GM18498 (cell line): Measurements from ENCODE around the gene IRX3.
"Not testable (repeated sequence)": the region's sequence is repeated elsewhere in the genome, so short reads cannot be mapped to it uniquely, and the experiment has no call there.

ENCODE experiments used
- ATAC-seq: cut with Tn5 transposase; IDR thresholded peaks from one replicate; pipeline ENCODE4 v1.9.1; 2021; ENCODE audit warnings: mild to moderate bottlenecking, moderate library complexity; ENCODE audit not compliant: unreplicated experiment

IRX3 gene

GRCh38 chr16:54277845-54278703, 8.5 kb downstream of the IRX3 start:
- no peak for ATAC-seq

GRCh38 chr16:54275956-54276355, 10.6 kb downstream of the IRX3 start:
- ATAC-seq = no peak

DNA sequence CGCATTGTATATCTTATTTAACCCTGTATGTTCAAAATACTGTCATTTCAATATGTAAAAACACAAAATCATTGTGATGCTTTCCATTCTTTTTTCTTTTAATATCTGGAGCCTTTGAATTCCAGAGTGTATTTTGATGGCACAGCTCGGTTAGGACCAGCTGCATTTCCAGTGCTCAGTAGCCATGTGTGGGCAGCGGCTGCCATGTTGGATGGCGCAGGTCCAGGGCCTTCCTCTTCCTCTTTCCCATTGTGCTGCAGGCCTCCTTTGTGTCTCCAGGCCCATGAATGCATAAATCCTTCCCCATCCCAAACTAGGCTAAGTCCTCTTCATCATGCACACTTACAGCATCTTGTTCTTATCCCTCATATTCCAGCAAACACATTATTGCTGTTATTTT, 13.0 kb downstream of the IRX3 start:
- ATAC-seq = no peak

DNA sequence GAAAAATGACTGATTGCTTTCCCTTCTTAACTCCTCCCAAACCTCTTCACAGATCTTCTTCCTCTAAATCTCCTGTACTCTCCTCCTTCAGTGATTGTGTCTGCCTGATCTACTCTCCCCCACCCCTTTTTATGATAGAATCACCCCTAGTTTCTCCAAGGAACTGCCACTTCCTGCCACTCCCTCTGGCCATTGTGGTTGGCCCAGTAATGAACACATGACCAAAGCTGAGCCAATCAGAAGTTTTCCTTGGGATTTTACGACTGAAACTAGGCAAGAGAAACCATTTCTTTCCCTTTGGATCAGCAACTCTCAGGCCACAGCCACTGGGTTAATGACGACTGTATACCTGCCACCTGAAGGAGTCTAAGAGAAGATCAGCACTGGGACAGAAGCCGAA, 15.9 kb downstream of the IRX3 start:
- ATAC-seq = no peak

DNA sequence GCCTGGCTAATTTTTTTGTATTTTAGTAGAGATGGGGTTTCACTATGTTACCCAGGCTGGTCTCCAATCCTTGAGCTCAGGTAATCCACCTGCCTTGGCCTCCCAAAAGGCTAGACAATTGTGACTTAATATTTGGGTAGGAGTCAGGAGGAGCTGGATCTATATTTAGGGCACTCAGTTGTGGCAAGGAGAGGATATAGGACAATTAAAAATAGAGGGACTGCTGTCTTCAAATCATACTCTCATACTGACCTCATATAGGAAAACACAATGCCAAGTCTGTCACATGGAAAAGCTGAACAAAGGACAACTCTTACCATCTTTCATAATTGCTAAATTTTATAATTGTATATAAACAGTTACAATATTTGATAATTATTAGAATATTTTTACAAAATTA, 17.1 kb downstream of the IRX3 start:
- ATAC-seq = no peak

DNA sequence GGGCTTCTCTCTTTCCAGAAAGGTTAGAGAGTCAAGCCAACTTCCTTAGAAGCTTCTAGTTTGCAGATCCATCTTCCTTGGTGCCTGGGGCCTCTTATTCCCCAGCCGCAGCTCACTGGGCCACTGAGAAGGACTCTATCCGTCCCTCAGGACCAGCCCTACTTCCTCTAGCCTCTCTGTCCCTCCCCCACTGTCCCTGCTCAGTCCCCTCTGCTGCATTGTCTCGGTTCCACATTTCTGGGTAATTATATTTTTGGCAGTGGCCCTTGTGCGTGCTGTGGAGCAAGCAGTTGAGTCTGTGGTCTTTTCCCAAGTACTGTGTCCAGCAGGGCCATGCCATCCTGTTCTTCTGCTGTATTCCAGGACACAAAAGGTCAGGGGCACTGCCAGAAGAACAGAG, 17.8 kb downstream of the IRX3 start:
- no peak for ATAC-seq

GRCh38 chr16:54268340-54268739, 18.2 kb downstream of the IRX3 start:
- no peak for ATAC-seq

DNA sequence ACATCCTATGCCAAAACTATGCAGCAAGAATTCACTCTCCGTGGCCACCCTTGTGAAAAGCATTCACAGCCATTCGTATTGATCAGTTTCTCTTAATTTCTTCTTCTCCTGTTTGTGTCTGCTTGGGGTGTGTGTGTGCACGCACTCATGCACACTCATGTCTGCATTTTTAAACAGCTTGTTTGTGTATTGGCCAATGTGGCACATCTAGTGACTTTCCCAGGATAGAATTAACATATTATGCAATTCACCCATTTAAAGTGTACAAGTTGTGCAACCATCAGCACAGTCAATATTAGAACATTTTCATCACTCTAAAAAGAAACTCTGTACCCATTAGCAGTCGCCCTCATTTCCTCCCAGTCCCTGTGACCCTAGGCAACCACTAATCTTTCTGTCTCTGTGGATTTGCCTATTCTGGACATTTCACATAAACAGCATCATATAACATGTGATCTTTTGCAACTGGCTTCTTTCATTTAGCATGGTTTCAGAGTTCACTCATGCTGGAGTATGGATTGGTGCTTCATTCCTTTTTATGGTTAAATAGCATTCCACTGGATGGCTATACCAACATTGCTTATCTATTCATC, 20.1 kb downstream of the IRX3 start:
- no peak for ATAC-seq

- ATAC-seq = no peak
Observed at GRCh38 chr16:54265575-54266107, 20.9 kb downstream of the IRX3 start.

GRCh38 chr16:54253118-54253517, 33.5 kb downstream of the IRX3 start:
- no peak for ATAC-seq

DNA sequence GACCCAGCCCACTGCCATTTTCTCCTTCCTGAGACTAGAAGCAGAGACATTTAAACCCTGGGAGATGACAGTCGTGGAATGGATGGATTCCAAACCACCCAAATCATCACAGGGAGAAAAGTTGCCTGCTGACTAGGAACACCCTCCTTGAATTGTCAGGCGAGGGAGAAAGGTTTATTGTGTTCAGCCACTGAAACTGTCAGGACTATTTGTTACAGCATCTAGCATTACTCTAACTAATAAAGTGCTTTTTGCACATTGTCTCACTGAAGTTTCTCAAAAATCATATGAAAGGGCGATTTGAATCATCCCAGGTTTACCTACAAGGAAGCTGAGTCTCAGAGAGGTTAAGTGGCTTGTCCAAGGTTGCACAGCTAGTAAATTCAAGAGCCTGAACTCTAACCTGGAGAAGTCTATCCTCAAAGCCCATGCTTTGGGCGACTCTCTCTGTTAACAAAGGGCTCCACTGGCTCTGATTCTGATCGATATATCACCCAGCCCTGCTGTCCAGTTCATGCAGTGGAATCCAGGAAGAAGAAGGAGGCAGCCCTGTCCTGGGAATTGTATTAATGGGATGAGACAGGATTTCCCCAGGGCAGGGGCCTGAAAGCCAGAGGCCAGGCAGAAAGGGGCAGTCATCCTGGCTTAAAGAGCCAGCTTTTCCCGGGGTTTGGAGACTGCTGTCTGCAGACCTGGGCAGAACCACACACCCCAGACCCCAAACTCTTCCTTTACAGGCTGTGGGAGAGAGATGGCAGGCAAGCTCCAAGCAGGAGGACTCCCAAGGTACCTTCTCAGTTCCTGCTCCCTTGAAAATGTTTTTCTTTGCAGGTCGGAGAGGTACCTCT, 37.5 kb downstream of the IRX3 start:
- no peak for ATAC-seq

DNA sequence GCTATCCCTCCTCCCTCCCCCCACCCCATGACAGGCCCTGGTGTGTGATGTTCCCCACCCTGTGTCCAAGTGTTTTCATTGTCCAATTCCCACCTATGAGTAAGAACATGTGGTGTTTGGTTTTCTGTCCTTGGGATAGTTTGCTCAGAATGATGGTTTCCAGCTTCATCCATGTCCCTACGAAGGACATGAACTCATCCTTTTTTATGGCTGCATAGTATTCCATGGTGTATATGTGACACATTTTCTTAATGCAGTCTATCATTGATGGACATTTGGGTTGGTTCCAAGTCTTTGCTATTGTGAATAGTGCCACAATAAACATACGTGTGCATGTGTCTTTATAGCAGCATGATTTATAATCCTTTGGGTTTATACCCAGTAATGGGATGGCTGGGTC, 38.9 kb downstream of the IRX3 start:
- not testable (repeated sequence) for ATAC-seq

- ATAC-seq = no peak
Observed at GRCh38 chr16:54246454-54246821, 40.1 kb downstream of the IRX3 start.

DNA sequence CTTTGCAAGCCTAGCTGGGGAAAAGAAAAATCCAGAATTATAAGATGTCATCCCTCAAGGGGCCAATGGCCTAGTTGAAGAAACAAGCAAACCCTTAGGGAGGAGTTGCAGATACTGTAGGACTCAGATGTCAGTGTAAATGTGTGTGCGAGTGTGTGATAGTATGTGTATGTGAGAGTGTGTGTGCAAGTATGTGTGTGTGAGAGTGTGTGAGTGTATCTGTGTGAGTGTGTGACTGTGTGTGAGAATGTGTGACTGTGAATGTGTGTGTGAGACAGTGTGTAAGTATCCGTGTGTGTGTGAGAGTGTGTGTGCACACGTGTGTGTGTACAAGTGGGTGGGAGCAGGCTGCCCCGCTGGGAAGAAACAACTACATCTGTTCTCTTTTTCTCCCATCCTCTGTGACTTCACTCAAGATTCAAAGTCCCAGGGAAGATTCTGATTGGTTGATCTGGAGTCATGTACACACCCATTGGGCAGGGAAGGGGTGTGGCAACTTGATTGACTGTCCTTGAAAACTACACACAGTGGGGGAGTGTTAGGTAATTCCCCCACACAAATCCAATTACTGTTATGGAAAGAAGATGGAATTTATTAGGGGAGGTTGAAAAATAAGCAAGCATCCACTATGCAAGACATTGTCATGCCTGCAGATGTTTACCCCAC, 40.7 kb downstream of the IRX3 start:
- ATAC-seq = no peak

DNA sequence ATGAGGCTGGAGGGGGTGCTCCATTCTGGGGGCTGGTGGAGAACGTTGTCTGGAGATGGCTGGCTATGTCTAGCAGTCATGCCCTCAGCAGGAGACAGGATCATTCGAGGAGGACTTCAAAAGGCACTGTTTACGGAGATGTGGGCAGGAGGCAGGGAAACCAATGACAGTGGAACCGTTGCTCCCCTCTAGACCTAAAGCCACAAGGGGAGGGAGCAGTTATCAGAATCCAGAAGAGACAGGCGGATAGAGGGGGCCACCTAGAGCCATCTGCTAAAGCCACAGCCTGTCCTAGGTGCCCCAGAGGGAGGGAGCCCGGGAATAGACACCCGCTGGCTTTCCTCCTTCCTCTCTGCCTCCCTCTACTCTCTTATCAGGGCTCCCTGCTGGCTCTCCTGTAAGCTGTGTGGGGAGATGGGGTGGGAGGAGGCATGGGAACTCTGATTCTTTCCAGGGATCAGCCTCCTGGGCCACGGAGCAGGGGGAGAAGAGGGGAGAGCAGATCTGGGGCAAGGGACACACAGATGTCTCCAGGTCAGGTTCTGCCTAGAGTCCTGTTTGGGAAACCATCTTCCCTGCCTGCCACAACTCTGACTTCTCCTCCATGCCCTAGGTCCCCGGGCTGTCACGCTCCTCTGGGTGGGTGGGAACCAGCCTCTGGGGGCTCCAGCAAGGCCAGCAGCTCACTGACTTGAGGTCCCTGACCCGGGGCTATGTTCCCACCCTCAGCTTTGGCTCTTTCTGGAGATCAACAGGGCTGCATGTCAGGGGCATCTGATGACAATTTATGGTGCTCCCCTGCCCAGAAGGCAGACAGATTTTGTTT, 42.3 kb downstream of the IRX3 start:
- no peak for ATAC-seq

DNA sequence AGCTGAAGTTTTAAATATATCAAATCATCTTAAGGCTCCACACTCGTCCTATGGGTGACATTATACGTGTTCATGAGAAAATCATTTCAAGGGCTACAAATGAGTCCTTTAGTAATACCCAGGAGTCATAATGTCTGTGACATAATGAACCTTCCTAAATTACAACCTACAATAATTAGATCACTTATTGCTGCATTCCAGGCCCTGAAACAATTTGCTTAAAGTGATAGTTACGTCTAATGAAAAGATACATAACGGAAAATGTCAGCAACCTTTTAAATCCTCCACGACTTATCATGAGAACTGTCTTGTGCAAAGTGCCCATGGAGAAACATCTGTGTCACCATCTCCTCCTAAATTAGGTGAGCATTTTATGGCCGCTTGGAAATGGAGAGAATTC, 43.4 kb downstream of the IRX3 start:
- ATAC-seq = no peak

- ATAC-seq = no peak
Observed at GRCh38 chr16:54242199-54242598, 44.4 kb downstream of the IRX3 start.

- no peak for ATAC-seq
Observed at GRCh38 chr16:54241525-54241924, 45.1 kb downstream of the IRX3 start.

DNA sequence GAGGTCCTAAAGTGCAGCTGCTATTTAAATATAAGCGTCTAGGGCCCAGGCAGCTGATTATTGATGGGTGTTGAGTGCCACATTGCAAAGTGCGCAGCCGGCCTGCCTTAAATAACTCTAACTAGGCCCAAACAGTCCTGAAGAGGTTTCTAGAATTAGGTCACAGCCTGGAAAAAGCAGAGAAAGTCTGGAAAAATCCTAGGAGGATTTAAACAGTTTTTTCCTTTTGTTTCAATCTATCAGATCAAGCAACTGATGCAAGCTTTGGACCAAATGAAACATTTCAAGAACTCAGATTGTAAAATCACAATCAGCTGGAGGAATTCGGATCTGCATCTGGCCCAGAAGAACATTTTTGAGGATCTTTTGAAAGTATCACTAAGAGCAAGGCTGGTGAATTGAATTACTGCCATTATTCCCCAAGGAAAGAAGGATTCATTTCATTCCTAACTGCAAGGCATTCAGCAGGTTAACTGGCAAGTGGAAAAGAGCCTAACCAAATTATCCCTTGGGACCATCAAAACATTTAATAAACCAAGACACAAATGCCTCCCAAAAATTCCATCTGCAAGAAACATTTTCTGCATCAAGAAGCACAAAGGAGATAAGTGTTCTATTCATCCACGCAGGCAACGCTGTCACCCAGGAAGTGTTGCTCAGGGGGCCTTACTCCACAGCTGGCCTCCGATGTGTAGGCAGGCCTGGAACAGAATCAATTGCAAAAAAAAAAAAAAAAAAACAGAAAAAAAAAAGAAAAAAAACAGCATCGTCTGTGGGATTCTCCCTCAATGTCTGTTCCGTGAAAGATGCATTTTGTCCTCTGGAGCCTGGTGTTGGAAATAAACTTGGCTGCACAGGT, 46.1 kb downstream of the IRX3 start:
- no peak for ATAC-seq
